Activated CD4-positive, alpha-beta T cell treated with anti-CD3 and anti-CD28 coated beads for 24 hours (primary cell): ENCODE data around the gene TENM3.

ENCODE experiments used
- DNase-seq, 2 donors: peaks; one replicate each; pipeline ENCODE4 v3.0.0-alpha.2; 2020; ENCODE audit warnings: low read depth in 2 of 2

The TENM3 gene

GRCh38 chr4:182449930-182450439, 206.8 kb downstream of the TENM3 start:
- no peak for DNase-seq

- no peak for DNase-seq
Measured at GRCh38 chr4:182451441-182451840, 208.2 kb downstream of the TENM3 start.

- DNase-seq, result no peak
Measured at GRCh38 chr4:182453830-182454229, 210.6 kb downstream of the TENM3 start.

GRCh38 chr4:182454440-182455013, 211.3 kb downstream of the TENM3 start:
- no peak for DNase-seq

DNA sequence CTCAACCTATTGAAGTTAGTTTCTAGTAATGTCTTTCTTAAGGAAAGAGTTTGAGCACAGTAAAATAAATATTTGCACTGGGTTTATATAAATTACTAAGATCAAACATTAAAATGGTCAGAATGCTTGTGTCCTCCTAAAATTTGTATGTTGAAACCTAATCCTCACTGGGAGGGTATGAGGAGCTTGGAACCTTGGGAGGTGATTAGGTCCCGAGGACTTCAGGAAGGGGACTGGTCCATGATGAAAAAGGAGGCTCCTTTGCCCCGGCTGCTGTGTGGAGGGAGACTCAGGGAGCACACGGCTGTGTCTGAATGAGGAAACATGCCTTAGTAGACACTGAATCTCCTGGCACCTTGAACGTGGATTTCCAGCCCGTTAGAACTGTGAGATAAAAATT, 221.9 kb downstream of the TENM3 start:
- DNase-seq, result no peak

- no peak for DNase-seq
Measured at GRCh38 chr4:182465979-182466378, 222.8 kb downstream of the TENM3 start.

DNA sequence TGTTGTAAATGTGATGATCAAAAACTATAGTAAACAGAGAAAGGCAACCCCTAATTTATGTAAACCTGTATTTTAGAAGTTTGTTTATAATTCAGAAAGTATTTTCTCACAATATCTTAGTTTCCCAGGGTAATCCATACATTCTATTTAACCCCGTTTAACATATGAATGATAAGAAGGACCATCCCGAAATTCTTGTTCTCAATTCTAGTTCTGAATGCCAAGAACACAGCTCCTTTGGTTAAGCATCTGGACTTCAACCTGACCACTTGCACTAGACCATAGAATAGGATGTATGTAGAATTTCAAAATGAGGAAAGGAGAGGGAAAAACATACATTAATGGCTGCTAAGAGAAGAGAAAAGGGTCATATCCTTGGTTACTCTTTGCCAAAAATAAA, 227.0 kb downstream of the TENM3 start:
- DNase-seq, result no peak

DNA sequence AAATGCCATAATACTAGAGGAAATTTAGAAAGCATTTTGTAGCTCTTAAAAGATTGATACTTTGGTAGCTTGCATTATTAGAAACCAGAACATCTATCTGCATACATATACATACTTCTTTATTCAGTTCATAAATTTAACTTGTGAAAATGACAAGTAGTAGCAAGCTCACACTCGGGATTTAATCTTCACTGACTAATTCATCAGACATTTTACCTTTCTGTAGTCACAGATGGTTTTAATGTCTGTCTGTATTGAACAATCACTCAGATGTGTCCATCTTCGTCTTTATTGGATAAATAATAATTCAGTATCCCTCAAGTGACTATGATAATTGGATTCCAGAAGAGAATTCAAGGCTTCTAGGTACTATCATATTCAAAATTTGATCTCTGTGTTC, 232.3 kb downstream of the TENM3 start:
- DNase-seq, result no peak

- DNase-seq, result no peak
Measured at GRCh38 chr4:182478475-182478874, 235.3 kb downstream of the TENM3 start.

- DNase-seq, result no peak
Measured at GRCh38 chr4:182483685-182484084, 240.5 kb downstream of the TENM3 start.

DNA sequence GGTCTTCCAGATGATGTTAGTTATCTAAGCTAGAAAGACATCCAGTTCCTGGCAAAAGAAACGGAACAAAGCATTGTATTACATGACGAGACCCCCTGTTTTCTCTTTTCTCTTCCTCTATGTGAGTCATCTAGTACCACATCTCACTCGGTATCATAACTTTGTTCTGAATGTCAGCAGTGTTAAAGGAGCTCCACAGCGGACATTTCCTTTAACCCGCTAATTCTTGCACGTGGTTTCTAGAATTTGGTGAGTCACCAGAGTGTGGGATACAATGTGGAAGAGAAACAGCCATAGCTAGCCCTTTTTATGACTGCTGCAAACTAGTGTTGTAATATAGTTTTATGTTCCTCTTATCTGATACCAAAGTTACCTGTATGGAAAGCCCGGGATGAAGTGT, 243.7 kb downstream of the TENM3 start:
- DNase-seq, result no peak

GRCh38 chr4:182488896-182489295, 245.7 kb downstream of the TENM3 start:
- DNase-seq, result no peak

- DNase-seq, result no peak
Measured at GRCh38 chr4:182489607-182490006, 246.4 kb downstream of the TENM3 start.

- no peak for DNase-seq
Measured at GRCh38 chr4:182491719-182492118, 248.5 kb downstream of the TENM3 start.

- DNase-seq, result no peak
Measured at GRCh38 chr4:182492423-182492822, 249.2 kb downstream of the TENM3 start.

DNA sequence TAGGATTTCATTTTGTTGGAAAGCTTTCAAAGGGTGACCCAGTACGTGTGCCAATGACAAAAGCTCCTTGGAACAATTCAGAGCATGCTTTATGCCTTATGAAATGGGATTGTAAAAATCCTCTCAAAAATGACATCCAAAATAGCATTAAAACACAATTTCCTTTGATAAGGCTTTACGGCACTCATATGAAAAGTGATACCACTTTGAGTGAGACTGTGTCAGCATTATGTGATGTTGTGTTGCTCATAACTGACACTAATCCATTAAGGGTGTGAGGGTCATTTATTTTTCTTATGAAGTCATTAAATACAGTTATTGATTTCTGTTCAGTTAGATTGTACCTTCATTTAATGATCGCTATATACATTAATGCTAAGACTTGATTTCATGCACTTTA, 250.2 kb downstream of the TENM3 start:
- DNase-seq, result no peak

GRCh38 chr4:182494103-182494502, 250.9 kb downstream of the TENM3 start:
- no peak for DNase-seq

- DNase-seq, result no peak
Measured at GRCh38 chr4:182495031-182495430, 251.8 kb downstream of the TENM3 start.

GRCh38 chr4:182495645-182496385, 252.6 kb downstream of the TENM3 start:
- DNase-seq, result no peak

DNA sequence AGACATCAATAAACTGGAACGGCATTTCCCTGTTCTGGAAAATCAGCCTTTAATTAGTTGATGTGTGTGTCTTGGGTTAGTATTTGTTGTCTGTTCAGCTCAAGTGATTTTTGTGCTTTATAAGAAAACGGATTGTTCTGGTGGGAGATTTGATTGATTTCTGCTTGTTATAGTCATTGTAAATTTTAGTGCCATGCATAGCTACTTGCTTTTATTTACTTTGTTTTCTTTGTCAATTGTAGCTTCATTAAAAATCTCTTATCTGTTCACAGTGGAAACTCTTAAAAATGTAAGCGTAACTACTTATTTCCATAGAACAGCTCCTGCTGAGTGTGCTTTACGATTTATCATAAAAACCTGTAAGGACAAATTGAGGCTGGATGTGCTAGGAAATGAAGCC, 253.2 kb downstream of the TENM3 start:
- DNase-seq, result no peak

DNA sequence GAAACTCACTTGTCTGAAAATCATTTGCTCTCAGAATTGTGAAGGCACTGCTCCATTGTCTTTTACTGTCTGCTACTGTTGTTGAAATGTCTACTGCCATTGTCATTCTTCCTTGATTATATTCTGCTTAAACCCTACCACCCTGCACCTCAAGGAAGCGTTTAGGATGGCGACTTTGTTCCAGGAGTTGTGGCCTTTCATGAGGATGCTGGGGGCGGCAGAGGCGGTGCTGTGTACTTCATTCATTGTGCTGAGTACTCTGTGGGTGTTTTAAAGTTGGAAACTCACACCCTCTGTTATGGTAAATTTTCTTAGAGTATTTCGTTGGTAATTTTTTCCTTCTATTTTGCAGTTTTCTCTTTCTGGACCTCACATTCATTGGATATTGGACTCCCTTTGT, 258.9 kb downstream of the TENM3 start:
- no peak for DNase-seq

DNA sequence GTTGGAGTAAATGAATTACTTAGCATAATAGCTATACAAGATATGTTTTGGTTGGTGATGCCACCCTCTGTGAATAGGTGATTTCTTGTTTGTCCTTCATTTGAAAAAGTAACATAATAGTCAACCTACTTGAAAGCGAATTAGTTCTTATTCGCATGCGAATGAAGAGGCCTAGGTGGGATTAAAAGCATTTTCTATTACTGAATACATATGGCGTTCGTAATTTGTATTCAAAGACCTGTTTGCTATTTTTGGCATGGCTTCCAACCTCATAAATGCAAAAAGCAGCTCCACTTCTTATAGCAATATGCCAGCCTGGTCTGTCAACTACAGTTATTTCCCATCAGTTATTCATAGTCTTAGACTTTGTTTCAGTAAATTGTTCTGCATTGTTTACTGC, 261.3 kb downstream of the TENM3 start:
- DNase-seq, result no peak

DNA sequence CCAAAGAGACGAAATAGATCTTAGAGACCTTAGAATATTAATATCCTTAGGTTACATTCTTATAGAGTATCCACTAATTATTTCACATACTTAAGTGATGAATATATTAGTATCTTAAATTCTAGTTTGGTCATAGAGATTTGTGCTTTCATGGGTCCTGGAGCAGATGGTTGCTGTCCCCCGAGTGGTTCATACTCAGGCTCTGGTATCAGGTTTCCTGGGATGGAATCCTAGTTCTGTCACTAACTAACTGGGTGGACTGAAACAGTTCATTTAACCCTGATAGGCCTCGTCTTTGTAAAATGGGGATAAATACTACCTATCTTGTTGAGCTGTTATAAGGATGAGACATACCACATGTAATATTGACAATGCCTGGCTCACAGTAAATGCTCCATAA, 264.6 kb downstream of the TENM3 start:
- DNase-seq, result no peak

DNA sequence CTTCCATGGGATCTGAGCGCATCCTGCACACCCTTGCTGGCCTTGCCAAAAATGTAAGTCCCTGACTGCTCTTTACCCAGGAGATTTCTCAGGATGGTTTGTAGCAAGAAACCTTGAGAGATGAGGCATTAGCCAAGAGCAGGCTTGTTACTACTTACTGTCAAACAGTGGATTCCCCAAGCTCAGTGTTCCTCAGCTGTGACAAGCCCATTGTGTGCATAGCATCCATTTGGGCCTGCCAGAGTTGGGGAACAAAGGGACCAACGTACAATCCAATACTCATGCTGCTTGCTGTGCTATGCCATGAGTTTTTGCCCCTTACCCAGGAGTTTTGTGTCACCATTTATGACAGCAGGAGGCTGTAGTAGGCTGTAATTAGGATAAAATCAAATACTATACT, 267.6 kb downstream of the TENM3 start:
- DNase-seq, result no peak
